CD4-positive, alpha-beta T cell treated with Interleukin-1 beta for 1 hour (primary cell): Measurements from ENCODE around the gene HVCN1.
A peak's percentile ranks its signal among the peaks of the same experiment; 100 is the strongest.

Source experiments
- DNase-seq, 2 donors: peaks; one replicate each; pipeline ENCODE4 v3.0.0-alpha.2; 2020 to 2022

Gene HVCN1

DNA sequence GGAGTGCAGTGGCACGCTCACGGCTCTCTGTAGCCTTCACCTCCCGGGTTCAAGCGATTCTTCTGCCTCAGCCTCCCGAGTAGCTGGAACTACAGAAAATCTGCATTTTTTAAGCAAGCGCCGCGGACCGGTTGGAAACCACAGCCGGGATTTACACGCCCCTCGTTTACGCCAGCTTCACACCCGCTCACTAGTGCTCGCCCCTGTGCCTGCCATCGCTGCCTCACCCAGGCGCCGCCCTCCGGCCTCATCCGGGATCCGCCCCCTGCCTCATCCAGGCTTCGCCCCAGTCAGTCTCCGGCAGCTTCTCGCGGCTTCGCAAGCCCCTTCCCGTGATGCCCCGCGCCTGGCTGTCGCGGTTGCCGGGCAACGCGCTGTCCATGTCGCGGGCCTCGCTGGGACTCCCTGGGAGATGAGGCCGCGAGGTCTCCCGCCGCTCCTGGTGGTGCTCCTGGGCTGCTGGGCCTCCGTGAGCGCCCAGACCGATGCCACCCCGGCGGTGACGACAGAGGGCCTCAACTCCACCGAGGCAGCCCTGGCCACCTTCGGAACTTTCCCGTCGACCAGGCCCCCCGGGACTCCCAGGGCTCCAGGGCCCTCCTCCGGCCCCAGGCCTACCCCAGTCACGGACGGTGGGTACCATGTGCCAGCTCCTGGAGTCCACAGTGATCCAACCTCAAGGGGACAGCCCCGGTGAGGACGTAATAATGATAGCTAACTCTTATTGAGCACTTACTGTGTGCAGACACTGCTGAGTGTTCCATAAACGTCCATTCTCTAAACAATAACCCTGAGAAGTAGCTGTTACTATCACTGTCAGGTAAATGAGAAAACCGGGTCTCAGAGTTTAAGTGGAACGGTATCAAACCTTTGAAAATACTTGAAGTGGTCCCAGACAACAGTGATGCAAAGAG, 74.9 kb downstream of the HVCN1 start, which contains the start of gene TCTN1:
Gene TCTN1, plus strand, starts transcription at position 359 of the 914 bp plus-strand sequence. Its CDS starts 54 bp downstream, at position 413.
- DNase-seq, result peak; percentile 95 to 96

- DNase-seq, result no peak
Measured at GRCh38 chr12:110613071-110613770, 75.7 kb downstream of the HVCN1 start.

DNA sequence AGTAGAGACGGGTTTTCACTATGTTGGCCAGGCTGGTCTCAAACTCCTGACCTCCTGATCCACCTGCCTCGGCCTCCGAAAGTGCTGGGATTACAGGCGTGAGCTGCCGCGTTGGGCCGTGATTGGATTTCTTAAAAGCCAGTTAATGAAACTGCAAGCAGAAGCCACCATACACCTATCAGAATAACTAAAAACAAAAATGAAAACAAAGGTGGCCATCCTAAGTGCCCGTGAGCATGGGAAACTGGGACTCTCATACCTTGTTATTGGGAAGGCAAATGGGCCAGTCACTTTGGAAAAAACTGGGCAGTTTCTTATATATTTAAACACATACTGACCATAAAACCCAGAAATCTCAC, 82.7 kb downstream of the HVCN1 start:
- no peak for DNase-seq

GRCh38 chr12:110602085-110602814, 86.7 kb downstream of the HVCN1 start:
- peak; percentile 55 to 75 for DNase-seq

- peak in 1 of 2 donors; percentile 66 for DNase-seq
Measured at GRCh38 chr12:110600254-110600653, 88.7 kb downstream of the HVCN1 start.

DNA sequence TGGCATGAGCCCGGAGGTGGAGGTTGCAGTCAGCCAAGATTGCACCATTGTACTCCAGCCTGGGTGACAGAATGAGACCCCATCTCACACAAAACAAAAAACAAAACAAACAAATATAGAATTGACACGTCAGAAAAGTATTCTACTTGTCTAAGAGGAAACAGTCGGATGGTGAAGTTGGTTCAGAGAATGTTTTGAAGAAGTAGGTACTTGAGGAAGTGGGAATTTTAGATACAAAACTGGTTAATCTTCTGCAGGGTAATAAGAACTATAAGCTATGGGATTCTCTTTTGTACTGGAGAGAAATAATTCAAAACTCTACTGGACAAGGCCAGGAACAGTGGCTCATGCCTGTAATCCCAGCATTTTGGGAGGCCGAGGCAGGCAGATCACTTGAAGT, 89.6 kb downstream of the HVCN1 start:
- DNase-seq, result no peak
